T-helper 17 cell (primary cell): Measurements from ENCODE around the gene SMIM36. TPM values are rescaled to one million over a fixed set of nuclear protein-coding genes. Genes with fewer than 3 reads are reported as not detected.
"Not testable (repeated sequence)": the region's sequence is repeated elsewhere in the genome, so short reads cannot be mapped to it uniquely, and the experiment has no call there.

Experiments used
- ATAC-seq: fragments of 150-1000 bp; cut with Tn5 transposase; 2 replicates; pipeline ENCODE4 v1.10.0; 2021; ENCODE audit warnings: mild to moderate bottlenecking, moderate library complexity
- DNase-seq, 3 donors: peaks; one replicate each; pipeline versions ENCODE4 v3.0.0 to v3.0.0-alpha.2; 2020 to 2021
- H3K9me3 ChIP-seq: one replicate; pipeline ENCODE4 v1.7.0; 2013; ENCODE audit warnings: low read length, mild to moderate bottlenecking; ENCODE audit not compliant: control insufficient read depth, poor library complexity, severe bottlenecking
- H3K27ac Mint-ChIP-seq: one replicate; pipeline ENCODE4 v1.8.0; 2022; ENCODE audit warnings: mild to moderate bottlenecking, moderate library complexity, mixed read lengths
- H3K27me3 Mint-ChIP-seq: one replicate; pipeline ENCODE4 v1.8.0; 2022; ENCODE audit warnings: mixed read lengths
- H3K36me3 Mint-ChIP-seq: one replicate; pipeline ENCODE4 v1.8.0; 2022; ENCODE audit warnings: low read depth, mixed read lengths
- H3K4me1 Mint-ChIP-seq: one replicate; pipeline ENCODE4 v1.8.0; 2022; ENCODE audit warnings: mild to moderate bottlenecking, mixed read lengths
- H3K4me3 Mint-ChIP-seq: one replicate; pipeline ENCODE4 v1.8.0; 2022; ENCODE audit warnings: mild to moderate bottlenecking, moderate library complexity, mixed read lengths
- total RNA-seq, 4 donors: library from RNA in 2 of 4; stranded (reverse) in 2 of 4; gene quantifications; one replicate each; pipeline ENCODE4 v1.2.3 and lab custom pipeline; 2022 to 2026

The SMIM36 gene
- total RNA-seq, 2 donors from 2014 or later, result 0.10 TPM; not detected in 1

DNA sequence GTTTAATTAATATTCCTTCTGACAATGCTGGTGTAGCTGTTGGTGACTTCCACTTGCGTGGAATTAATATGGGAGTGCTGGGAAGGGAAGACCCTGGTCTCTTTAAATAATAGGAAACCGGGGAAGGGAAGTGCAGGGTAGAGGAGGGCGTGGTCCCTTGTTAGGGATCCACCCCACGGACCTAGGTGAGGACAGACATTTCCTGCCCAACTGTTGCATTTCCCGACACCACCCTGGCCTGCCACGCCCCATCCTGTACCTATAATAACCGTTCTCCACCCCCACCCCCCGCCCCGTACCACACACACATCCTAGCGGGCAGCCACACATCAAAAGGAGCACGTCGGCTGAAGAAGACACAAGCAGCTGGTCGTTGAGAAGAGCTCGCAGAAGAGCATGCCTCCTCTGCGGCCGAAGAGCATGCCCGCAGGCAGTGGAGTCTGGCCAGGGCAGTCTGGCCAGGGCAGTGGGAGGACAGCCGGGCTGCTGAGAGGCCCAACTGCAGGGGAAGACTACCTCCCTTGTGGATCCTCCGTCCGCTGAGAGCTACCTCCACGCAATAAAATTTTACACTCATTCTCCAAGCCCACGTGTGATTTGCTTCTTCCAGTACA is 52.9 kb downstream of the SMIM36 start:
- Mint-ChIP-seq H3K27me3 (peaks cover 6% of the 10 kb centered on the region), H3K36me3 (peaks cover 3% of the 10 kb centered on the region), H3K4me3 (no peak overlapping the region), H3K27ac (no peak overlapping the region), H3K4me1 (peaks cover 3% of the 10 kb centered on the region)
- no peak for ATAC-seq
- no peaks in the 10 kb centered on the region for H3K9me3 ChIP-seq
- no peak for DNase-seq

DNA sequence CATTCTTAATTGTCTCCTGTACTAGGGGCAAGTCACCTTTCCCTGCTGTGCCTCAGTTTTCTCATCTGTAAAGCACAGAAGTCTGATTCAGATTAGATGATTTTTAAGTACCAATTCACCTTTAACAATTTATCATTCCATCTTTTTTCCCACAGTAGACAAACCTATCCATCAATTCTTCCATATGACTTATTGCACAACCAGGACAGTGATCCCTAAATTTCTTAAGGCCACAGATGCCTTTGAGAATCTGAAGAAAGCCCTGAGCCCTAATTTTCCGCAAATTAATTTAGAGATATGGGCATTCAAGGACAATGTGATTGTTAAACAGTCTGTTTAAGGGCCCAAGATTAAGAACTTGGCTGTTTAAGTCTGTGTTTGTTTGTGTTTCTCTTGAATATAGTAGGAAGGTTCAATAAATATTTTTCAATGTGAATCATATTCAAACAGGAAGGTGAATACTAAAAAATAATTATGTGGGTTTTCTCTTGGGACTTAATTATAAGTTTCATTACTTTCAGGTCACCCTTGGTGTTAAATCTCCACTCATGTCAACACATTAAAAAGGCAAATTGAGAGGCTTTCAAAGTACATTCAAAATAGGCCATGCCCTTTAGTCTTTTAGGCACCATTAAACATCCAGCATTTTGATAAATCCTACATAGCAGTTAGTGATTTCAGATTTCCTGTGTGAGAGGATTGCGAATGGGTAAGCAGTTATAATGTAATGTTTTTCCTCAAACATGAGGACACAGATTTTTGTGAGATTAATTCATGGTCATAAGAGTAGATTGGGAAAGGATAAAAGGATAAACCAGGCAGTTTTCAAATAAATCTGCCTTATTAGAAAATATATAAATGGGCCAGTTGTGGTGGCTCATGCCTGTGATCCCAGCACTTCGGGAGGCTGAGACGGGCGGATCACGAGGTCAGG is 54.7 kb downstream of the SMIM36 start:
- peaks cover 14% of the 10 kb centered on the region for H3K27me3 Mint-ChIP-seq
- H3K27ac Mint-ChIP-seq, result no peak overlapping the region
- peaks cover 6% of the 10 kb centered on the region for H3K4me1 Mint-ChIP-seq
- peaks cover 3% of the 10 kb centered on the region for H3K36me3 Mint-ChIP-seq
- no peaks in the 10 kb centered on the region for H3K9me3 ChIP-seq
- ATAC-seq (no peak), DNase-seq (no peak)
- H3K4me3 Mint-ChIP-seq, result no peak overlapping the region

DNA sequence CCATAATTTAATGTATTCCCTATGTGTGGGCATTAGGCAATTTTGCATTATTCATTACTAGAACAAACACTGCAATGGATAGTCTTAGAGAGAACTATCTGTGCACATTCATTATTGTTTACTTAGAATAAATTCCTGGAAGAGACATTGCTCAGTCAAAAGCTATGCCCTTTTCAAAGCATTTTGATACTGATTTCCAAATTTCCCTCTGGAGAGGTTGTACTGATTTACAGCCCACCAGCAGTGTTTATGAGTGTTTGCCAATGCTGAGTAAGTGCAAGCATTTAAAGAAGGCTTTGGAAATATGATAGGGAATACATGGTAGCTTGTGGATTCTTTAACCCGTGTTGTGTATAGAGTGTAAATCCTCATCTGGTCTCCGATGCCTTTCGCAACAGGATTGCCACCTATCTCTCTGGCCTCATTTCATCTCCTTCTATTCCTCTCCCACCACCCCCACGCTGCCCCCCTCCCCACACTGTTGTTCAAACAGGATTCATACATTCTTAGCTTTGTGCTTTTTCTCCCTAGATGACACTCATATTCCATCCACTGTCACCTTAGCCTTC is 56.3 kb downstream of the SMIM36 start:
- no peak for DNase-seq
- H3K4me3 Mint-ChIP-seq, result no peak overlapping the region
- H3K4me1 Mint-ChIP-seq, result peaks cover 6% of the 10 kb centered on the region
- peaks cover 22% of the 10 kb centered on the region for H3K27me3 Mint-ChIP-seq
- H3K36me3 Mint-ChIP-seq, result peaks cover 2% of the 10 kb centered on the region
- no peak overlapping the region for H3K27ac Mint-ChIP-seq
- no peaks in the 10 kb centered on the region for H3K9me3 ChIP-seq
- ATAC-seq, result no peak

GRCh38 chr17:55453839-55454557 is 57.3 kb downstream of the SMIM36 start:
- H3K36me3 Mint-ChIP-seq, result peaks cover 2% of the 10 kb centered on the region
- DNase-seq, result no peak

GRCh38 chr17:55452139-55452790 is 59.0 kb downstream of the SMIM36 start:
- H3K9me3 ChIP-seq, result no peaks in the 10 kb centered on the region
- H3K4me1 Mint-ChIP-seq, result peaks cover 2% of the 10 kb centered on the region
- ATAC-seq, result no peak
- no peak for DNase-seq
- peaks cover 28% of the 10 kb centered on the region for H3K27me3 Mint-ChIP-seq
- H3K4me3 Mint-ChIP-seq, result no peak overlapping the region
- no peak overlapping the region for H3K27ac Mint-ChIP-seq
- H3K36me3 Mint-ChIP-seq, result peaks cover 2% of the 10 kb centered on the region

More at GRCh38 chr17:55453839-55454557, 57.3 kb downstream of the SMIM36 start:
- H3K27me3 Mint-ChIP-seq, result peaks cover 28% of the 10 kb centered on the region
- no peak overlapping the region for H3K27ac Mint-ChIP-seq
- H3K4me1 Mint-ChIP-seq, result peaks cover 6% of the 10 kb centered on the region
- no peaks in the 10 kb centered on the region for H3K9me3 ChIP-seq
- ATAC-seq, result no peak
- H3K4me3 Mint-ChIP-seq, result no peak overlapping the region

- no peak overlapping the region for H3K4me3 Mint-ChIP-seq
- peaks cover 28% of the 10 kb centered on the region for H3K27me3 Mint-ChIP-seq
- ATAC-seq (no peak), DNase-seq (no peak)
- peaks cover 2% of the 10 kb centered on the region for H3K36me3 Mint-ChIP-seq
- H3K4me1 Mint-ChIP-seq, result peaks cover 2% of the 10 kb centered on the region
- H3K9me3 ChIP-seq, result no peaks in the 10 kb centered on the region
- no peak overlapping the region for H3K27ac Mint-ChIP-seq
Observed at GRCh38 chr17:55451758-55452138, 59.5 kb downstream of the SMIM36 start.

DNA sequence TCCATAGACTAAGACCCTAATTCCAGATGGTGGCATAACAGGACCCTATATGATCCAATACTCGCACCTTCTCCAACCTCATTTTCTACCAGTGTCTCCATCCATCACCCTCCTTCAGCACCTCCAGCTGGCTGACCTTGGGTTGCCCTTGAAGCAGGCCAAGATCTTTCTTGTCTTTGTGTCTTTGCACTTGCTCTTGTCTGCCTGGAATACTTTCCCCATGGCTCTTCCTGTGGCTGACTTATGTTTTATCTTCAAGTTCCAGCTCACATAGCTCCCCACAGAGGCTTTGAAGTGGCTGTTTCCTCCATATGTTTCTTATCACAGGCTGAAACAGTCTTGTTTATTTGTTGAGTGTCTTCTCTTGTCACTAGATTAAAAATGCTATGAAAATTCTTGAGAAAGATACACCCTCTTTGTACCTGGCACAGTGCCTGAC is 60.0 kb downstream of the SMIM36 start:
- H3K36me3 Mint-ChIP-seq, result peaks cover 2% of the 10 kb centered on the region
- H3K27ac Mint-ChIP-seq, result no peak overlapping the region
- H3K4me1 Mint-ChIP-seq, result peaks cover 2% of the 10 kb centered on the region
- H3K4me3 Mint-ChIP-seq, result no peak overlapping the region
- H3K27me3 Mint-ChIP-seq, result peaks cover 28% of the 10 kb centered on the region
- H3K9me3 ChIP-seq, result no peaks in the 10 kb centered on the region
- DNase-seq (no peak), ATAC-seq (no peak)

DNA sequence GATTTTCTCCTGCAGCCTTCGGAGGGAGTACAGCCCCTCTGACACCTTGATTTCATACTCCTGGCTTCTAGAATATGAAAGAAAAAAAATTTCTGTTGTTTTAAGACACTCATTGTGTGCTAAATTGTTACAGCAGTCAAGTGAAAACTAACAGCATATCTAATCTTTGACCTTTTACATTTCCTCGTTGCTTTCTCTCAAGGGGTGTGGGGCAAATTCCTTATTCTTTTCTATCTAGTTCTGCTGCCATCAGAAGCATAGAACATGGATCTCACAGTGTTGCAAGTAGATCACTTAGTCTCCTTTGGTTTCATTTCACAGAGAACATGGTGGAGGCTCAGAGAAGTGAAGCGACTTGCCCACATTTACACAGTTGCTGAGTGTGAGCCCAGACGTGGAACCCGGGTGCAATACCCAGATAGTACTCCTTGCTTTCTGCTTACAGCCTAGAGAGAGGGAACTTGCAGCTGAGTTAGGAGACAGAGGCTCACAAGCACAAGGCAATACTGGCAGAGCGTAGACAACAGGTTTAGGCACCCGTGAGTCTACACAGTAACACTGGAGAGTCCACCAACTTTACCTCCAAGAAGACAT is 60.9 kb downstream of the SMIM36 start:
- H3K27me3 Mint-ChIP-seq, result peaks cover 28% of the 10 kb centered on the region
- H3K9me3 ChIP-seq, result no peaks in the 10 kb centered on the region
- no peak overlapping the region for H3K27ac Mint-ChIP-seq
- peaks cover 2% of the 10 kb centered on the region for H3K4me1 Mint-ChIP-seq
- ATAC-seq, result no peak
- H3K36me3 Mint-ChIP-seq, result no peaks in the 10 kb centered on the region
- no peak overlapping the region for H3K4me3 Mint-ChIP-seq
- no peak for DNase-seq

GRCh38 chr17:55448681-55449080 is 62.6 kb downstream of the SMIM36 start:
- H3K4me3 Mint-ChIP-seq, result no peak overlapping the region
- ATAC-seq (no peak), DNase-seq (no peak)
- H3K27ac Mint-ChIP-seq, result no peak overlapping the region
- peaks cover 2% of the 10 kb centered on the region for H3K4me1 Mint-ChIP-seq
- no peaks in the 10 kb centered on the region for H3K36me3 Mint-ChIP-seq
- peaks cover 24% of the 10 kb centered on the region for H3K27me3 Mint-ChIP-seq
- no peaks in the 10 kb centered on the region for H3K9me3 ChIP-seq

- H3K4me1 Mint-ChIP-seq, result no peaks in the 10 kb centered on the region
- H3K36me3 Mint-ChIP-seq, result no peaks in the 10 kb centered on the region
- H3K27ac Mint-ChIP-seq, result no peak overlapping the region
- ATAC-seq (no peak), DNase-seq (no peak)
- no peaks in the 10 kb centered on the region for H3K9me3 ChIP-seq
- no peak overlapping the region for H3K4me3 Mint-ChIP-seq
- peaks cover 14% of the 10 kb centered on the region for H3K27me3 Mint-ChIP-seq
Observed at GRCh38 chr17:55446581-55447205, 64.6 kb downstream of the SMIM36 start.

GRCh38 chr17:55446004-55446403 is 65.2 kb downstream of the SMIM36 start:
- not testable (repeated sequence) for H3K36me3 Mint-ChIP-seq, H3K27ac Mint-ChIP-seq, H3K9me3 ChIP-seq, DNase-seq, ATAC-seq, H3K4me1 Mint-ChIP-seq, H3K4me3 Mint-ChIP-seq
- H3K27me3 Mint-ChIP-seq, result peaks cover 14% of the 10 kb centered on the region
